Ecto neural progenitor cell (in vitro differentiated cells): Measurements from ENCODE around the gene KCNT1.
"Not testable (repeated sequence)": the region's sequence is repeated elsewhere in the genome, so short reads cannot be mapped to it uniquely, and the experiment has no call there.

ENCODE experiments used
- DNase-seq: peaks from one replicate; pipeline ENCODE4 v3.0.0-alpha.2; 2018; ENCODE audit warnings: low spot score

Gene KCNT1

GRCh38 chr9:135701959-135702721 is at the start of gene KCNT1:
TSS of gene KCNT1 (plus strand) at chr9:135702185. CDS start at chr9:135702259, 74 bp downstream.
- peak; percentile 88 for DNase-seq

DNA sequence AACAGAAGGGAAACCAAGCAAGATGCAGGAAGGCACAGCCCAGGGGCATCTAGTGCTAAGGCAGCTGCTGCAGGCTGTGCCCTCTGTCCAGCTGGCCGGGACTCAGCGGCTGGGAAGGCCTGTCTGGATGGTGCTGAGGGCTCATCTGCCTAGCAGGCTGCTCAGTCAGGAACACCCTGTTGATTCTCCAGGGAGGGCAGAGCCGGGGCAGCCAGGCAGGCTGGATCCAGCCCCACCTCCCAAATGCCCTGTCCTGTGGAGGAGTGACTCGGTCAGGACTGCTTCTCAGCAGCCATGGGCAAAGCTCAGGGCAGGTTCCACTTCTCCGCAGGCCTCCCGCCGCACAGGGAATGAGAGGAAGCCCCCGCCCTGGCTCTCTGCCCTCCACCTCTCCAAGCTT is 46.7 kb upstream of the KCNT1 start:
- no peak for DNase-seq

GRCh38 chr9:135657416-135657815 is 44.6 kb upstream of the KCNT1 start:
- DNase-seq: no peak

DNA sequence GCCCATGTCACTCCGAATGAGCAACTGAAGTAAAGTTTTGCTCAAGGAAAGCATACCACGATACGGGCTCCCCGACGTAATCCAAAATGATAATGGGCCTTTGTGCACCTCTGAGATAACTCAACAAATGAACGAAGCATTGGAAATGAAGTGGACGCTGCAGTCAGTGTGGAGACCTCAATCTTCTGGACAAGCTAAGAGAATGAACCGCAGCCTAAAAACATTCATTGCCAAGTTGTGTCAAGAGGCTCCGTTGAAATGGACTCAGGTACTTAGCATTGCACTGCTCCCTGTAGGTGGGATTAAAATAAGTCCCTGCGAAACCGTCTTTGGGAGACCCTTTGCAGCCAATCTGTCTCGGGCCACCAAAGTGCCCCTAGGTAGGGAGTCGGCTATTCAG is 42.7 kb upstream of the KCNT1 start:
- no peak for DNase-seq

DNA sequence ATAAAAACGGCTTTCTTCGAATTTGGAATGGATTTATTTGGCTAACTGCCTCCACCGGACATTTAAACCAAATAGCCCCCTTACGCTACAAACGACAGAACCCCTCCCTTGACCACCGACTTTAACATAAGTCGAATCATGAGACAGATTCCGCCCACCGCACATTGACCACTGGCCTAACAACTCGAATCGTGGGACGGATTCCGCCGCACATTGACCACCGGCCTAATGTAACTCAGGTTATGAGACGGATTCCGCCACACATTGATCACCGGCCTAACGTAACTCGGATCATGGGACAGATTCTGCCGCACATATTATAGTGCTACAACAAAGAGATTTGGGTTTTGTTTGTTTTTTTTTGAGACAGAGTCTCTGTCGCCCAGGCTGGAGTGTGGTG is 41.6 kb upstream of the KCNT1 start:
- DNase-seq: no peak

DNA sequence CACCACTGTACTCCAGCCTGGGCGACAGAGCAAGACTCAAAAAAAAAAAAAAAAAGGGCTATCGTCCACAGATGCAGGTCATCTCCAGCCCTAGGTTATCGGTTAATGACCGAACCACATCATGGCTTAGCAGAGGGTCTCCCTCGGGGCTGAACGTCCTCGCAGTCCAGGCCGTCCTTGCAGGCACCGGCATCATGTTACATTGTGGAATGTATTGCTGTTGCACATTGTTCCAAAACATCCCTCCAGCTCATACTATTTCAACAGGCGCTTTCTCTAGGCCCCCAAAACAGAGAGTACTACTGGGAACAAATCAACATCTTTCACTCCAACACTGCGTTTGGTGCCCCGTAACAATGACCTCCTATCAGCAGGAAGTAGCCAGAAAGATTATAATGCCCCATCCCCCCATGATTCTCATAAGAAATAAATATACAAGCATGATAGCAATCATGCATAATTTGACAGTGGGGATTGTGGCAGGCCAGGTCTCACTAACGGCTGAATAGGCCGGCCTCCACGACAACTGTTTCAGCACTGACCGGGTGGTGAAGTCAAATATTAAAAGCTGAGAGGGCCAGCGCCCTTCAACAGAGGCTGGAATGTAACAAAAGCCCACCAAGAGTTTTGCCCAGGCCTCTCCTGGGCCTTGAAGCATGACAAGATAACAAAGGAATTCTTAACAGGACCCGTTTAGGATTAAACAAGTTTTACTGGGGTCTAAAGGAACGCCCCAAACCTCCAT is 40.0 kb upstream of the KCNT1 start:
- no peak for DNase-seq

- DNase-seq: no peak
Observed at GRCh38 chr9:135662758-135663450, 39.1 kb upstream of the KCNT1 start, which contains the start of gene LCN9. TSS of gene LCN9 (plus strand) at chr9:135663309. CDS start at chr9:135663322, 13 bp downstream.

- DNase-seq: peak; percentile 36
Observed at GRCh38 chr9:135663451-135663770, 38.6 kb upstream of the KCNT1 start.

- no peak for DNase-seq
Observed at GRCh38 chr9:135663857-135664256, 38.1 kb upstream of the KCNT1 start.

DNA sequence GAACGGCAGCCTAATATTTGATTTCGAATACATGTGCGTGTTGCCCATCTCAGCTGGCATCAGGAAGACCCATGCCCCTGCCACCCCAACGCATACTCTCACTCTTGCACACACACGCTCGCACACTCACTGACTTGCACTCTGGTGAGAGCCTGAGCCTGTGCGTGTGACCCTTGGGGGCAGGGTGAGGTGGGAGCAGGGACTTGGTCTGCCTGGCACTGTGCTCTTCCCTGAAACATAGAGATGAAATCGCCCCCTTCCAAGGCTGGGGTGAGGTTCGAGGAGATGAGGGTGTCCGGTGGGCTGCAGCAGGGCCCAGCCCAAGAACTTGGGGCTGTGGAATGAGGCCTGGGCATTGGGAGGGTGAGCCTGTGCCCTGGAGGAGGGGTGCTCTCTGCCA is 37.7 kb upstream of the KCNT1 start:
- no peak for DNase-seq

GRCh38 chr9:135664801-135665794 is 36.9 kb upstream of the KCNT1 start:
- DNase-seq: no peak

GRCh38 chr9:135665795-135666189 is 36.2 kb upstream of the KCNT1 start:
- DNase-seq: no peak

DNA sequence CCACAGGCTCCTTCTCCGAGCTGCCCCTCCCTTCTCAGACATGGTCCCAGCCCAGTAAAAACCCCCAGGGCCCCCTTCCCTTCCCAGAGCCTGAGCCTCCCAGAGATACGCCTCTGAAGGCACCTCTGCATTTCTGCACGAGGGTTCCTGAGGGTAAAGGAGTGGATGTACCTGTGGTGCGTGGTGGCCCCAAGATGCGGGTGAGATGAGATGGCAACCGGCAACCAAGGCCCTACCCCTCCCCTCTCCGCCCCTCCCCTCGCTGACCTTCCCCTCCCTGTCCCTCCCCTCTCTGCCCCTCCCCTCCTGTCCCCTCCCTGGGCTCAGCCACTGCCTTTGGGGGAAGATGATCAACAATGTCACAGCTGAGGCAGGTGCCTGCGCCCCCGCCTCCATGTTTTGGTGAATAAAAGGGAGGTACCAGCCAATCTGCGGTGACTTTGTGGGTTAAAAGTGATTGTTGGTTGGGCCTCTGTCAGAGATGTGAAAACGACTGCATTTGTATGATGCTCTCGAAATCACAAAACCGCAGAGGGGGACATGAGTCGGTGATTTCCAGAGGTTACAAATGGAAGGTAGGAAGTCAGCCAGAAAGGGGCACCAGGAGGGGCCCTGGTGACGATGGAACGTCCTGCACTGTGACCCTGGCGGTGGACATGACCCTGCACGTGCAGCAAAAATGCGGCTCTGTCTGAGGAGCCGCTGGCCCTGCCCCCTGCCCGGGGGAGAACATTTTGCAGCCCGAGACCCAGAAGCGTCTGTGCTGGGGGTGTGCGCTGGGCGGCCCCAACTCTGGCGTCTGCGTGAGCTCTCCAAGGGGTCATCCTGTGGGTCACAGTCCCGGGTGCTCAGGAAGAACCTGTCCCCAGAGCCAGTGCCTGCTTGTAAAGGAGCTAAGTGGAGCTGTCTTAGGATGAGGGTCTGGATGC is 35.2 kb upstream of the KCNT1 start:
- no peak for DNase-seq

GRCh38 chr9:135667463-135668001 is 34.5 kb upstream of the KCNT1 start:
- DNase-seq: no peak

GRCh38 chr9:135669018-135669417 is 33.0 kb upstream of the KCNT1 start:
- not testable (repeated sequence) for DNase-seq

- no peak for DNase-seq
Observed at GRCh38 chr9:135669616-135670285, 32.2 kb upstream of the KCNT1 start.

- DNase-seq: no peak
Observed at GRCh38 chr9:135670721-135671590, 31.0 kb upstream of the KCNT1 start.

DNA sequence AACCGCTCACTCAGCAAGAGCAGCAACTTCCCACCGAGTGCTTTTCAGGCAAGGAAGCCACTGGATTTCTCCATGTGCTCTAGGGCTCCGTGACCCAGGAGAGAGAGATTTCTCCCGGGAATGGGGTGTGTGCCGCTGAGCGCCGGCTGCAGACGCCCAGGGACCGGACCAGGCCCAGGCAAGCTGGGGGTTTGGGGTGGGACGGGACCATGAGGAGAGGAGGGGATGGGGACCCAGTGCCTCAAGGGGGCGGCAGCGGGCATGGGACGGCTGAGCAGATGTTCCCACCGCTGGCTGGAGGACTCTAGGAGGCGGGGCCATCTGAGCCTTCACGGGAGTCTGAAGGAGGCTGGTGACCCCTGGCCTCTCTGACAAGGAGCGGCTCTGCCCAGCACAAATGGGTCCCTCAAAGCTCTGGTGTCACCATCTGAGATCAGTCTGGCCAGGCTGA is 30.4 kb upstream of the KCNT1 start:
- DNase-seq: peak; percentile 66

DNA sequence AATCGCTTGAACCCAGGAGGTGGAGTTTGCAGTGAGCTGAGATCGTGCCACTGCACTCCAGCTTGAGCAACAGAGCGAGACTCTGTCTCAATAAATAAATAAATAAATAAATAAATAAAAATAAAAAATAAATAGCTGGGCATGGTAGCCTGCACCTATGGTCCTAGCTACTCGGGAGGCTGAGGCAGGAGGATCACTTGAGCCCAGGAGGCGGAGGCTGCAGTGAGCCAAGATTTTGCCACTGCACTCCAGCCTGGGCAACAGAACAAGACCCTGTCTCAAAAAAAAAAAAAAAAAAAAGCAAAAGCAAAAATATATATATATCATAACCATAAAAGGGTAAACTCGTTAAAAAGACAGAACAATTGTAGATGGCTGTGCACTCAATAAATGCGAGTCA is 29.2 kb upstream of the KCNT1 start:
- not testable (repeated sequence) for DNase-seq
